Hepatocyte (in vitro differentiated cells): ENCODE data around the gene SMIM1. TPM values are rescaled to one million over a fixed set of nuclear protein-coding genes. Genes with fewer than 3 reads are reported as not detected.

Experiments
- DNase-seq: peaks from one replicate; pipeline ENCODE4 v3.0.0-alpha.2; 2016; ENCODE audit warnings: low spot score
- H2AFZ ChIP-seq: fragments of 200-600 bp; sonication (generic); 2 replicates; pipeline ENCODE4 v1.6.0; 2016; ENCODE audit warnings: antibody characterized with exemption, mild to moderate bottlenecking
- H3K27ac ChIP-seq: fragments of 200-600 bp; sonication (generic); 2 replicates; pipeline ENCODE4 v1.5.1; 2016; ENCODE audit warnings: mild to moderate bottlenecking
- H3K27me3 ChIP-seq: fragments of 200-600 bp; sonication (generic); 2 replicates; pipeline ENCODE4 v1.6.1; 2016
- H3K36me3 ChIP-seq: fragments of 200-600 bp; sonication (generic); replicated peaks from 2 replicates; pipeline ENCODE4 v1.5.1; 2016; ENCODE audit warnings: low read depth; ENCODE audit not compliant: insufficient read depth
- H3K4me1 ChIP-seq: fragments of 200-600 bp; sonication (generic); 2 replicates; pipeline ENCODE4 v1.5.1; 2016; ENCODE audit warnings: mild to moderate bottlenecking, moderate library complexity; ENCODE audit not compliant: insufficient read depth
- H3K4me2 ChIP-seq: fragments of 200-600 bp; sonication (generic); 2 replicates; pipeline ENCODE4 v1.6.0; 2016
- H3K4me3 ChIP-seq: fragments of 200-600 bp; sonication (generic); 2 replicates; pipeline ENCODE4 v1.5.1; 2016; ENCODE audit warnings: mild to moderate bottlenecking
- H3K79me2 ChIP-seq: fragments of 200-600 bp; sonication (generic); 2 replicates; pipeline ENCODE4 v1.6.0; 2017; ENCODE audit warnings: mild to moderate bottlenecking
- H3K9me2 ChIP-seq: fragments of 200-600 bp; sonication (generic); replicated peaks from 2 replicates; pipeline ENCODE4 v1.6.0; 2017; ENCODE audit warnings: mild to moderate bottlenecking; ENCODE audit not compliant: insufficient read depth
- H3K9me3 ChIP-seq: fragments of 200-600 bp; sonication (generic); 2 replicates; pipeline ENCODE4 v1.5.1; 2016; ENCODE audit warnings: low read depth, mild to moderate bottlenecking
- H4K20me1 ChIP-seq: fragments of 200-600 bp; sonication (generic); 2 replicates; pipeline ENCODE4 v1.6.0; 2016; ENCODE audit warnings: mild to moderate bottlenecking; ENCODE audit not compliant: insufficient read depth, poor library complexity, severe bottlenecking
- CTCF ChIP-seq: fragments of 200-600 bp; sonication (generic); IDR thresholded peaks from 2 replicates; pipeline ENCODE4 v1.5.1; 2016; ENCODE audit warnings: antibody characterized with exemption, mild to moderate bottlenecking; ENCODE audit not compliant: poor library complexity
- EZH2 ChIP-seq: fragments of 200-600 bp; sonication (generic); IDR thresholded peaks from 2 replicates; pipeline ENCODE4 v1.6.1; 2016; ENCODE audit warnings: antibody characterized with exemption, mild to moderate bottlenecking, borderline replicate concordance
- EZH2phosphoT487 ChIP-seq: fragments of 200-600 bp; sonication (generic); IDR thresholded peaks from one replicate; pipeline ENCODE4 v1.6.1; 2018; ENCODE audit warnings: antibody characterized with exemption, mild to moderate bottlenecking, low read depth, moderate library complexity; ENCODE audit not compliant: unreplicated experiment, severe bottlenecking
- WGBS: methylation state at CpG from one replicate; pipeline ENCODE4 v1.1.6; 2016; ENCODE audit warnings: low lambda C conversion rate; ENCODE audit errors: missing lambda C conversion rate; 5-methylcytosine and 5-hydroxymethylcytosine counted together
- polyA plus RNA-seq: library from polyadenylated mRNA; unstranded; fragments of >200 nt; fragmentation: Nextera tagmentation; extraction: Ambion mirVana; gene quantifications from 2 replicates; pipeline ENCODE4 v1.2.1, GENCODE V29; 2016
- total RNA-seq: library from RNA; depleted of rRNA; stranded (reverse); fragments of >200 nt; gene quantifications from 2 replicates; pipeline ENCODE4 v1.2.3, GENCODE V29; 2014

SMIM1 gene
- total and polyA plus RNA-seq, 2 experiments from 2014 or later = 21.0 to 118 TPM

- TF ChIP-seq EZH2 = no peak
- TF ChIP-seq EZH2phosphoT487 = no peak
- no peak for TF ChIP-seq CTCF
- Histone ChIP-seq H3K27me3 (no peaks in the 10 kb centered on the region), H3K4me2 (no peak overlapping the region), H3K36me3 (no peaks in the 10 kb centered on the region), H3K4me1 (no peaks in the 10 kb centered on the region), H4K20me1 (no peaks in the 10 kb centered on the region), H3K27ac (no peak overlapping the region), H2AFZ (no peak overlapping the region), H3K9me3 (no peaks in the 10 kb centered on the region), H3K9me2 (no peaks in the 10 kb centered on the region), H3K4me3 (no peak overlapping the region), H3K79me2 (no peaks in the 10 kb centered on the region)
- no peak for DNase-seq
- WGBS = 98% methylated on average over 16 of the region's 16 CpGs
Measured at GRCh38 chr1:3734602-3735001, 37.9 kb upstream of the SMIM1 start.

- Histone ChIP-seq H3K27me3 (no peaks in the 10 kb centered on the region), H3K9me2 (no peaks in the 10 kb centered on the region), H3K36me3 (no peaks in the 10 kb centered on the region), H3K4me3 (no peak overlapping the region), H3K4me1 (no peaks in the 10 kb centered on the region), H4K20me1 (no peaks in the 10 kb centered on the region), H3K4me2 (no peak overlapping the region), H3K9me3 (no peaks in the 10 kb centered on the region), H3K79me2 (no peaks in the 10 kb centered on the region), H3K27ac (no peak overlapping the region), H2AFZ (no peak overlapping the region)
- TF ChIP-seq EZH2phosphoT487 (no peak), CTCF (no peak), EZH2 (no peak)
- WGBS = 92% methylated on average over 12 of the region's 12 CpGs
- DNase-seq = no peak
Measured at GRCh38 chr1:3735027-3735681, 37.4 kb upstream of the SMIM1 start.

GRCh38 chr1:3735688-3736087 is 36.9 kb upstream of the SMIM1 start:
- Histone ChIP-seq H2AFZ (no peak overlapping the region), H3K27ac (no peak overlapping the region), H3K4me3 (no peak overlapping the region), H3K36me3 (no peaks in the 10 kb centered on the region), H4K20me1 (no peaks in the 10 kb centered on the region), H3K4me1 (no peaks in the 10 kb centered on the region), H3K27me3 (no peaks in the 10 kb centered on the region), H3K9me2 (no peaks in the 10 kb centered on the region), H3K79me2 (no peaks in the 10 kb centered on the region), H3K9me3 (no peaks in the 10 kb centered on the region), H3K4me2 (no peak overlapping the region)
- DNase-seq = no peak
- 95% methylated on average over 13 of the region's 13 CpGs for WGBS
- TF ChIP-seq EZH2 (no peak), CTCF (no peak), EZH2phosphoT487 (no peak)
